Vagina (tissue), 2 donors: ENCODE data around the gene MT1F.

Source experiments
- POLR2A ChIP-seq, 2 donors: fragments of 450-650 bp; IDR thresholded peaks; one replicate each; pipeline ENCODE4 v1.6.1; 2017; ENCODE audit warnings: antibody characterized with exemption in 2 of 2, mild to moderate bottlenecking in 2 of 2, moderate library complexity in 2 of 2
- POLR2AphosphoS5 ChIP-seq, 2 donors: sonication (generic); formaldehyde crosslinking; IDR thresholded peaks; one replicate each; pipeline ENCODE4 v1.9.0; 2017; ENCODE audit warnings: antibody characterized with exemption in 2 of 2, mild to moderate bottlenecking in 2 of 2, low read depth in 1 of 2; ENCODE audit not compliant: insufficient read depth in 1 of 2
- TF ChIP-seq, protein P1 (sequence below), 3 experiments: fragments of 450-650 bp in 2 of 3; fragments of 200-600 bp in 1 of 3; sonication (generic) in 1 of 3; IDR thresholded peaks; one replicate each; pipeline ENCODE4 v1.5.1; 2017 to 2019; ENCODE audit warnings: antibody characterized with exemption in 3 of 3, mild to moderate bottlenecking in 2 of 3, moderate library complexity in 2 of 3

DNA sequence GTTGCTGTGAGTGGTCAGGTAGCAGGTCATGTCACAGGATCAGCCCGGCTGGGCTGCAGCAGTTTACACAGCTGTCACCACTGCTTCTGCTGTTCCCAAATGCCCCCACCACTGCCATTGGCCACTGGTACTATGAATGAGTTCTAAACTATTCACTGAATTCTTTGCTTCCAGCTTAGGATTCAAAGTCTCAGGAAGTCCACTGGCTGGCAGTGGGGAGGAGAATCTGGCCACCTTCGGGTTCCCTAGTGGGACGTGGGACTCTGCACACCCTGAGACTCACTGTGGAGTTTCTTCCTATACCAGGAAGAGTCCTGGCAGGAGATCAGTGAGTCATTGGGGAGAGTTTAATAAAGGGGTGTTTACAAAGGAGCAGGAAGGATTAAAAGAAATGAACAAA, 31.4 kb downstream of the MT1F start:
- TF ChIP-seq POLR2A (IDR thresholded peaks at IDR 0.05) (no peak), POLR2AphosphoS5 (IDR thresholded peaks at IDR 0.05; ENCODE audit: insufficient read depth in 1 of 2, low read depth in 1 of 2) (no peak)
- TF ChIP-seq, protein P1, sequence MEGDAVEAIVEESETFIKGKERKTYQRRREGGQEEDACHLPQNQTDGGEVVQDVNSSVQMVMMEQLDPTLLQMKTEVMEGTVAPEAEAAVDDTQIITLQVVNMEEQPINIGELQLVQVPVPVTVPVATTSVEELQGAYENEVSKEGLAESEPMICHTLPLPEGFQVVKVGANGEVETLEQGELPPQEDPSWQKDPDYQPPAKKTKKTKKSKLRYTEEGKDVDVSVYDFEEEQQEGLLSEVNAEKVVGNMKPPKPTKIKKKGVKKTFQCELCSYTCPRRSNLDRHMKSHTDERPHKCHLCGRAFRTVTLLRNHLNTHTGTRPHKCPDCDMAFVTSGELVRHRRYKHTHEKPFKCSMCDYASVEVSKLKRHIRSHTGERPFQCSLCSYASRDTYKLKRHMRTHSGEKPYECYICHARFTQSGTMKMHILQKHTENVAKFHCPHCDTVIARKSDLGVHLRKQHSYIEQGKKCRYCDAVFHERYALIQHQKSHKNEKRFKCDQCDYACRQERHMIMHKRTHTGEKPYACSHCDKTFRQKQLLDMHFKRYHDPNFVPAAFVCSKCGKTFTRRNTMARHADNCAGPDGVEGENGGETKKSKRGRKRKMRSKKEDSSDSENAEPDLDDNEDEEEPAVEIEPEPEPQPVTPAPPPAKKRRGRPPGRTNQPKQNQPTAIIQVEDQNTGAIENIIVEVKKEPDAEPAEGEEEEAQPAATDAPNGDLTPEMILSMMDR (IDR thresholded peaks at IDR 0.05), result no peak
